ENCODE data around the gene PPFIA1. TPM values are rescaled to one million over a fixed set of nuclear protein-coding genes. Genes with fewer than 3 reads are reported as not detected.

Gene PPFIA1
- total RNA-seq, 1 donor from 2014 or later: 38.6 TPM

DNA sequence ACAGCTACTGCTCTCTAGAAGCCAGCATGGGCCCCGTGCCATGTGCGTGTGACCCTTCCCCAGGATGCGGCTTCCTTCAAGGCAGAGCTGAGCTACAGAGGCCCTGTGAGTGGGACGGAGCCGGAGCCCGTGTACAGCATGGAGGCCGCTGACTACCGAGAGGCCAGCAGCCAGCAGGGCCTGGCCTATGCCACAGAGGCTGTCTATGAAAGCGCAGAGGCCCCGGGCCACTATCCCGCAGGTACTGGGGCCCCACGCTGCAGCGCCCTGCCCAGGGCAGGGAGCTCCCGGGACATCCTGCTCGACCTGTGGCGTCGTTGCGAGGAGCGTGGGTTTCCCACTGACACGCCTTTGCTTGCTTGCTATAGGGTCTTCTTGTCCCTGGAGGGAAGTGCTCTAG is 162.5 kb downstream of the PPFIA1 start:
- TF ChIP-seq, protein P1, sequence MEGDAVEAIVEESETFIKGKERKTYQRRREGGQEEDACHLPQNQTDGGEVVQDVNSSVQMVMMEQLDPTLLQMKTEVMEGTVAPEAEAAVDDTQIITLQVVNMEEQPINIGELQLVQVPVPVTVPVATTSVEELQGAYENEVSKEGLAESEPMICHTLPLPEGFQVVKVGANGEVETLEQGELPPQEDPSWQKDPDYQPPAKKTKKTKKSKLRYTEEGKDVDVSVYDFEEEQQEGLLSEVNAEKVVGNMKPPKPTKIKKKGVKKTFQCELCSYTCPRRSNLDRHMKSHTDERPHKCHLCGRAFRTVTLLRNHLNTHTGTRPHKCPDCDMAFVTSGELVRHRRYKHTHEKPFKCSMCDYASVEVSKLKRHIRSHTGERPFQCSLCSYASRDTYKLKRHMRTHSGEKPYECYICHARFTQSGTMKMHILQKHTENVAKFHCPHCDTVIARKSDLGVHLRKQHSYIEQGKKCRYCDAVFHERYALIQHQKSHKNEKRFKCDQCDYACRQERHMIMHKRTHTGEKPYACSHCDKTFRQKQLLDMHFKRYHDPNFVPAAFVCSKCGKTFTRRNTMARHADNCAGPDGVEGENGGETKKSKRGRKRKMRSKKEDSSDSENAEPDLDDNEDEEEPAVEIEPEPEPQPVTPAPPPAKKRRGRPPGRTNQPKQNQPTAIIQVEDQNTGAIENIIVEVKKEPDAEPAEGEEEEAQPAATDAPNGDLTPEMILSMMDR (IDR thresholded peaks at IDR 0.05; ENCODE audit: insufficient read depth, low read length, poor library complexity, severe bottlenecking): no peak
- peaks cover 12% of the 10 kb centered on the region for H3K36me3 ChIP-seq (ENCODE audit: control insufficient read depth, insufficient read depth, low read length)
- no peaks in the 10 kb centered on the region for H3K27me3 ChIP-seq (ENCODE audit: control insufficient read depth, insufficient read depth, low read length)
- H3K4me3 ChIP-seq (ENCODE audit: low read depth, low read length): no peak overlapping the region
- DNase-seq (ENCODE audit: low read depth): no peak

DNA sequence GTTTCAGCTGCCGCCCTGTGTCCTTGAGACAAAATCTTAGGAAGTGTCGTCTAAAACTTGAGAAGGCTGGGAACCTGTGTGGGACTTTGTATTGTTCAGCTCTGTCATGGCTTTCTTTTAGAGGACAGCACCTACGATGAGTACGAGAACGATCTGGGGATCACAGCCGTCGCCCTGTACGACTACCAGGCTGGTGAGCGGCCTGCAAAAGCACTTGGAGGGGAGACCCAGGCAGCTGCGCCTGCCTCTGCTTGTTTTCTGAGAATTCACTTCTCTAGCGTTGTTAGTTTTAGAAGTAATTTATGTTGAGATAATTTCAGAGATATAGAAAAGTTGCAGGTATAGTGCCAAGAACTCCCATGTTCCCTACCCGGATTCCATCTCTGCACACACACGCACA is 163.0 kb downstream of the PPFIA1 start:
- peaks cover 12% of the 10 kb centered on the region for H3K36me3 ChIP-seq (ENCODE audit: control insufficient read depth, insufficient read depth, low read length)
- H3K4me3 ChIP-seq (ENCODE audit: low read depth, low read length): no peak overlapping the region
- TF ChIP-seq, protein P1 (IDR thresholded peaks at IDR 0.05; ENCODE audit: insufficient read depth, low read length, poor library complexity, severe bottlenecking): no peak
- H3K27me3 ChIP-seq (ENCODE audit: control insufficient read depth, insufficient read depth, low read length): no peaks in the 10 kb centered on the region
- no peak for DNase-seq (ENCODE audit: low read depth)

Other genes starting within 250 kb of the PPFIA1 start
- gene ANO1, start 192.4 kb upstream of the PPFIA1 start, total RNA-seq: 0.89 and 1.1 TPM in 2 replicates
- gene FADD, start 67.4 kb upstream of the PPFIA1 start, total RNA-seq: 50.2 and 51.5 TPM in 2 replicates
- 296 and 324 TPM in 2 replicates for gene CTTN, start 127.8 kb downstream of the PPFIA1 start, total RNA-seq